H9 (cell line): ENCODE data around the gene RABGAP1L. TPM values are rescaled to one million over a fixed set of nuclear protein-coding genes. Genes with fewer than 3 reads are reported as not detected.

Experiments
- DNase-seq: peaks from one replicate; pipeline ENCODE4 v3.0.0-alpha.2; 2017
- H2AFZ ChIP-seq: one replicate; pipeline ENCODE4 v1.6.1; 2013; ENCODE audit warnings: mild to moderate bottlenecking, low read length, control low read depth, moderate library complexity
- H2AK5ac ChIP-seq: 2 replicates; pipeline ENCODE4 v1.6.1; 2013; ENCODE audit warnings: low read length, control low read depth, mixed read lengths; ENCODE audit not compliant: insufficient read length
- H2BK120ac ChIP-seq: one replicate; pipeline ENCODE4 v1.6.1; 2013; ENCODE audit warnings: low read depth, mild to moderate bottlenecking, low read length, control low read depth, inconsistent platforms; ENCODE audit not compliant: poor library complexity, severe bottlenecking
- H2BK12ac ChIP-seq: 2 replicates; pipeline ENCODE4 v1.6.1; 2013; ENCODE audit warnings: low read length, control low read depth, mixed read lengths, low read depth; ENCODE audit not compliant: insufficient read length
- H2BK15ac ChIP-seq: 2 replicates; pipeline ENCODE4 v1.6.1; 2013; ENCODE audit warnings: low read depth, low read length, control low read depth
- H2BK20ac ChIP-seq: one replicate; pipeline ENCODE4 v1.6.1; 2013; ENCODE audit warnings: low read depth, mild to moderate bottlenecking, low read length, control low read depth, inconsistent platforms; ENCODE audit not compliant: poor library complexity, severe bottlenecking
- H2BK5ac ChIP-seq: 2 replicates; pipeline ENCODE4 v1.6.1; 2013; ENCODE audit warnings: low read length, control low read depth, mixed read lengths; ENCODE audit not compliant: insufficient read length
- H3K14ac ChIP-seq: 2 replicates; pipeline ENCODE4 v1.6.1; 2013; ENCODE audit warnings: low read length, control low read depth; ENCODE audit not compliant: insufficient read depth
- H3K18ac ChIP-seq: 2 replicates; pipeline ENCODE4 v1.6.1; 2013; ENCODE audit warnings: low read depth, mild to moderate bottlenecking, mixed read lengths, low read length, control low read depth; ENCODE audit not compliant: insufficient read length
- H3K23ac ChIP-seq: 2 replicates; pipeline ENCODE4 v1.6.1; 2013; ENCODE audit warnings: low read length, control low read depth, mixed read lengths, low read depth; ENCODE audit not compliant: insufficient read length
- H3K23me2 ChIP-seq: 2 replicates; pipeline ENCODE4 v1.6.1; 2013; ENCODE audit warnings: low read depth, mild to moderate bottlenecking, mixed read lengths, low read length, control low read depth; ENCODE audit not compliant: insufficient read length, poor library complexity, severe bottlenecking
- H3K27ac ChIP-seq: 2 replicates; pipeline ENCODE4 v1.5.1; 2013; ENCODE audit warnings: low read length, control low read depth, mixed read lengths, low read depth; ENCODE audit not compliant: insufficient read length
- H3K27me3 ChIP-seq: 2 replicates; pipeline ENCODE4 v1.6.1; 2013; ENCODE audit warnings: low read length, control low read depth, inconsistent platforms; ENCODE audit not compliant: insufficient read depth
- H3K4ac ChIP-seq: 2 replicates; pipeline ENCODE4 v1.6.1; 2013; ENCODE audit warnings: low read depth, mild to moderate bottlenecking, control low read depth, inconsistent platforms, low read length, moderate library complexity
- H3K4me1 ChIP-seq: 2 replicates; pipeline ENCODE4 v1.6.1; 2013; ENCODE audit warnings: low read length, control low read depth, inconsistent platforms; ENCODE audit not compliant: insufficient read depth
- H3K4me2 ChIP-seq: 2 replicates; pipeline ENCODE4 v1.6.1; 2013; ENCODE audit warnings: low read length, control low read depth, mixed read lengths; ENCODE audit not compliant: insufficient read length, insufficient read depth
- H3K56ac ChIP-seq: 2 replicates; pipeline ENCODE4 v1.6.1; 2013; ENCODE audit warnings: low read depth, mild to moderate bottlenecking, mixed read lengths, low read length, control low read depth; ENCODE audit not compliant: insufficient read length
- H3K79me1 ChIP-seq: 2 replicates; pipeline ENCODE4 v1.6.1; 2013; ENCODE audit warnings: low read depth, mild to moderate bottlenecking, moderate library complexity, low read length, control low read depth, inconsistent platforms; ENCODE audit not compliant: insufficient read depth, poor library complexity, severe bottlenecking
- H3K79me2 ChIP-seq: 2 replicates; pipeline ENCODE4 v1.6.1; 2013; ENCODE audit warnings: low read length, control low read depth, inconsistent platforms; ENCODE audit not compliant: insufficient read depth
- H3K9ac ChIP-seq: 2 replicates; pipeline ENCODE4 v1.6.1; 2013; ENCODE audit warnings: low read length, control low read depth, mixed read lengths; ENCODE audit not compliant: insufficient read length; ENCODE audit errors: extremely low read depth
- H3K9me3 ChIP-seq: one replicate; pipeline ENCODE4 v1.6.1; 2013; ENCODE audit warnings: low read depth, low read length, inconsistent platforms; ENCODE audit not compliant: control insufficient read depth
- H3T11ph ChIP-seq: one replicate; pipeline ENCODE4 v1.6.1; 2013; ENCODE audit warnings: mild to moderate bottlenecking, low read length, control low read depth, inconsistent platforms
- H4K20me1 ChIP-seq: one replicate; pipeline ENCODE4 v1.6.1; 2013; ENCODE audit not compliant: control insufficient read depth, insufficient read length, insufficient read depth
- H4K5ac ChIP-seq: 2 replicates; pipeline ENCODE4 v1.6.1; 2013; ENCODE audit warnings: low read depth, mild to moderate bottlenecking, mixed read lengths, low read length, control low read depth; ENCODE audit not compliant: insufficient read length
- H4K8ac ChIP-seq: replicated peaks from 2 replicates; pipeline ENCODE4 v1.6.1; 2013; ENCODE audit warnings: low read length, control low read depth, mixed read lengths, low read depth; ENCODE audit not compliant: insufficient read length
- H4K91ac ChIP-seq: 2 replicates; pipeline ENCODE4 v1.6.1; 2013; ENCODE audit warnings: low read depth, mild to moderate bottlenecking, moderate library complexity, mixed read lengths, low read length, control low read depth; ENCODE audit not compliant: insufficient read length
- H3K27ac Mint-ChIP-seq, 3 experiments: 2 replicates in 2 of 3; 3 replicates in 1 of 3; pipeline ENCODE4 v1.8.0; 2020 to 2021; ENCODE audit warnings: mixed read lengths in 3 of 3, mild to moderate bottlenecking in 1 of 3, moderate library complexity in 1 of 3
- H3K27me3 Mint-ChIP-seq: 2 replicates; pipeline ENCODE4 v1.8.0; 2021; ENCODE audit warnings: low read depth, mild to moderate bottlenecking, moderate library complexity, mixed read lengths
- H3K36me3 Mint-ChIP-seq, 3 experiments: 2 replicates in 2 of 3; 3 replicates in 1 of 3; pipeline ENCODE4 v1.8.0; 2020 to 2021; ENCODE audit warnings: low read depth in 3 of 3, mixed read lengths in 3 of 3; ENCODE audit not compliant: insufficient read depth in 1 of 3
- H3K4me1 Mint-ChIP-seq, 2 experiments: 2 replicates each; pipeline ENCODE4 v1.8.0; 2020; ENCODE audit warnings: mixed read lengths in 2 of 2
- H3K4me3 Mint-ChIP-seq, 2 experiments: 2 replicates in 1 of 2; 3 replicates in 1 of 2; pipeline ENCODE4 v1.8.0; 2020 to 2021; ENCODE audit warnings: mild to moderate bottlenecking in 2 of 2, mixed read lengths in 2 of 2, moderate library complexity in 1 of 2
- H3K9me3 Mint-ChIP-seq, 2 experiments: 2 replicates in 1 of 2; 3 replicates in 1 of 2; pipeline ENCODE4 v1.8.0; 2020; ENCODE audit warnings: mild to moderate bottlenecking in 2 of 2, mixed read lengths in 2 of 2, moderate library complexity in 1 of 2
- WGBS: extraction: QIAGEN DNeasy Blood & Tissue Kit; methylation state at CpG from one replicate; pipeline ENCODE4 v1.1.7; 2013; ENCODE audit warnings: missing lambda C conversion rate, low lambda C conversion rate, mixed read lengths; ENCODE audit not compliant: insufficient read length; ENCODE audit errors: extremely low coverage; 5-methylcytosine and 5-hydroxymethylcytosine counted together
- total RNA-seq: library from RNA; stranded (reverse); gene quantifications from 2 replicates; pipeline ENCODE4 v1.2.1, GENCODE V29; 2021
- TF ChIP-seq, protein P1 (sequence below): fragments of 200-600 bp; sonication (generic); conservative IDR thresholded peaks from 3 replicates; pipeline ENCODE4 v1.8.0; 2021; ENCODE audit warnings: antibody characterized with exemption, mild to moderate bottlenecking

Gene RABGAP1L
- total RNA-seq, 1 experiment from 2014 or later = 147 TPM

GRCh38 chr1:174680101-174680500 is 520.8 kb downstream of the RABGAP1L start:
- no peak overlapping the region for H3K27ac Mint-ChIP-seq
- H3K18ac ChIP-seq = no peak overlapping the region

More at GRCh38 chr1:174680101-174680500, 520.8 kb downstream of the RABGAP1L start:
- H3K23me2 ChIP-seq = no peaks in the 10 kb centered on the region
- no peaks in the 10 kb centered on the region for H3K27me3 ChIP-seq
- no peaks in the 10 kb centered on the region; the same call in 1 of the 2 replicates for H3K4me1 ChIP-seq
- H3K9me3 ChIP-seq = no peaks in the 10 kb centered on the region
- no peak overlapping the region for H3K23ac ChIP-seq
- H2BK15ac ChIP-seq = no peak overlapping the region
- H3T11ph ChIP-seq = no peak overlapping the region
- H3K9ac ChIP-seq = no peak overlapping the region
- H3K4me3 Mint-ChIP-seq = no peak overlapping the region
- H2BK20ac ChIP-seq = no peak overlapping the region
- no peaks in the 10 kb centered on the region for H3K27me3 Mint-ChIP-seq
- no peak overlapping the region for H2BK5ac ChIP-seq
- peaks cover 8% of the 10 kb centered on the region in 2 experiments; a peak in 3 of 4 replicates for H3K4me1 Mint-ChIP-seq
- no peaks in the 10 kb centered on the region for H3K9me3 Mint-ChIP-seq
- H4K91ac ChIP-seq = no peak overlapping the region
- no peaks in the 10 kb centered on the region for H3K36me3 Mint-ChIP-seq
- no peak overlapping the region for H3K4me2 ChIP-seq
- H2BK120ac ChIP-seq = no peak overlapping the region
- no peak overlapping the region for H3K27ac ChIP-seq
- H2BK12ac ChIP-seq = no peak overlapping the region
- H4K5ac ChIP-seq = no peak overlapping the region
- H3K4ac ChIP-seq = no peak overlapping the region
- H3K14ac ChIP-seq = no peak overlapping the region
- H2AFZ ChIP-seq = no peak overlapping the region
- H3K56ac ChIP-seq = no peak overlapping the region
- no peak overlapping the region for H2AK5ac ChIP-seq
- no peak overlapping the region for H4K8ac ChIP-seq
- no peaks in the 10 kb centered on the region for H3K79me1 ChIP-seq
- no peak for DNase-seq
- H4K20me1 ChIP-seq = no peaks in the 10 kb centered on the region
- no CpG with 5 or more reads among the region's 3 CpGs for WGBS
- TF ChIP-seq, protein P1, sequence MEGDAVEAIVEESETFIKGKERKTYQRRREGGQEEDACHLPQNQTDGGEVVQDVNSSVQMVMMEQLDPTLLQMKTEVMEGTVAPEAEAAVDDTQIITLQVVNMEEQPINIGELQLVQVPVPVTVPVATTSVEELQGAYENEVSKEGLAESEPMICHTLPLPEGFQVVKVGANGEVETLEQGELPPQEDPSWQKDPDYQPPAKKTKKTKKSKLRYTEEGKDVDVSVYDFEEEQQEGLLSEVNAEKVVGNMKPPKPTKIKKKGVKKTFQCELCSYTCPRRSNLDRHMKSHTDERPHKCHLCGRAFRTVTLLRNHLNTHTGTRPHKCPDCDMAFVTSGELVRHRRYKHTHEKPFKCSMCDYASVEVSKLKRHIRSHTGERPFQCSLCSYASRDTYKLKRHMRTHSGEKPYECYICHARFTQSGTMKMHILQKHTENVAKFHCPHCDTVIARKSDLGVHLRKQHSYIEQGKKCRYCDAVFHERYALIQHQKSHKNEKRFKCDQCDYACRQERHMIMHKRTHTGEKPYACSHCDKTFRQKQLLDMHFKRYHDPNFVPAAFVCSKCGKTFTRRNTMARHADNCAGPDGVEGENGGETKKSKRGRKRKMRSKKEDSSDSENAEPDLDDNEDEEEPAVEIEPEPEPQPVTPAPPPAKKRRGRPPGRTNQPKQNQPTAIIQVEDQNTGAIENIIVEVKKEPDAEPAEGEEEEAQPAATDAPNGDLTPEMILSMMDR = no peak
- H3K79me2 ChIP-seq = no peaks in the 10 kb centered on the region
